ENCODE measurements around the gene TMEM130. TPM values are rescaled to one million over a fixed set of nuclear protein-coding genes. Genes with fewer than 3 reads are reported as not detected.

The TMEM130 gene
- total RNA-seq, 1 donor from 2014 or later = not detected

GRCh38 chr7:98881561-98882315, 11.9 kb upstream of the TMEM130 start:
- intact Hi-C loops (cut with micrococcal nuclease) = no loop called here
- Histone ChIP-seq H3K9me3 (replicated peaks) (no peaks in the 10 kb centered on the region), H3K4me1 (peaks cover 31% of the 10 kb centered on the region), H3K36me3 (peaks cover 49% of the 10 kb centered on the region), H3K4me3 (no peak overlapping the region), H3K27me3 (ENCODE audit: low read depth) (no peaks in the 10 kb centered on the region), H3K27ac (replicated peaks) (no peak overlapping the region)
- TF ChIP-seq CTCF (IDR thresholded peaks at IDR 0.05; ENCODE audit: borderline replicate concordance) = no peak
- DNase-seq = no peak

DNA sequence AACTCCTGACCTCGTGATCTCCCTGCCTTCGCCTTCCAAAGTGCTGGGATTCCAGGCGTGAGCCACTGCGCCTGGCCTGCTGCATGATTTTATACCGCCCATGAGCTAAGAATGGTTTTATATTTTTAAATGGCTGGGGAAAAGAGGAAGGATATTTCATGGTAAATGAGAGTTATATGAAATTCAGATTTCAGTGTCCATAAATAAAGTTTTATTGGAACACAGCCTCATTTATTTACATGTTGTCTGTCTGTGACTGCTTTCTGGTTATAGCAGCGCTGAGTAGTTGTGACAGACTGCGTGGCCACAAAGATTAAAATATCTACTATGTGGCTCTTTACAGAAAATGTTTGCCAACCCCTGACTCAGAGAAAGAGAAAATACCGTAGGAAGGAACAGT, 10.7 kb upstream of the TMEM130 start:
- intact Hi-C loops (cut with micrococcal nuclease) = no loop called here
- peaks cover 31% of the 10 kb centered on the region for H3K4me1 ChIP-seq
- peak overlapping the region; percentile 98 for H3K4me3 ChIP-seq
- no peaks in the 10 kb centered on the region for H3K9me3 ChIP-seq (replicated peaks)
- peak overlapping the region; percentile 100 for H3K27ac ChIP-seq (replicated peaks)
- DNase-seq = no peak
- peaks cover 2% of the 10 kb centered on the region for H3K27me3 ChIP-seq (ENCODE audit: low read depth)
- peaks cover 44% of the 10 kb centered on the region for H3K36me3 ChIP-seq
- no peak for TF ChIP-seq CTCF (IDR thresholded peaks at IDR 0.05; ENCODE audit: borderline replicate concordance)

DNA sequence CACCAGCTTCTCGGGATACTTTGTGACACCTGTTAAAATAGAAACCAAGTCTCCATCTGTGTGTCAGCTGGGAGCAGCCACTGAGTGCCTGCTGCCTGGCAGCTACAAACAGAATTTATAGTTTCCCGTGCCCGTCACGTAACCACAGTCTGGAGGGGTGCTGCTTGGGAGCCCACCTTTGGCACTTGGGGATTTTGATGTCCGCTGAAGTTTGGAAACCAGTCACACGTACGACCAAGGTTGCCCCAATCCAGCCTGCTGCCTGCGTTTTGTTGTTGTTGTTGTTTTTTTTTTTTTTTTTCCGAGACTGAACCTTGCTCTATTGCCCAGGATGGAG, 10.1 kb upstream of the TMEM130 start:
- Histone ChIP-seq H3K9me3 (replicated peaks) (no peaks in the 10 kb centered on the region), H3K4me1 (peaks cover 31% of the 10 kb centered on the region), H3K27me3 (ENCODE audit: low read depth) (peaks cover 7% of the 10 kb centered on the region), H3K4me3 (peak overlapping the region; percentile 98), H3K36me3 (peaks cover 42% of the 10 kb centered on the region), H3K27ac (replicated peaks) (peak overlapping the region; percentile 100)
- no peak for DNase-seq
- no peak for TF ChIP-seq CTCF (IDR thresholded peaks at IDR 0.05; ENCODE audit: borderline replicate concordance)
- intact Hi-C loops (cut with micrococcal nuclease) = no loop called here

GRCh38 chr7:98879198-98879978, 9.6 kb upstream of the TMEM130 start:
- peak; percentile 28 for TF ChIP-seq CTCF (IDR thresholded peaks at IDR 0.05; ENCODE audit: borderline replicate concordance)
- intact Hi-C loops (cut with micrococcal nuclease) = no loop called here
- H3K9me3 ChIP-seq (replicated peaks) = no peaks in the 10 kb centered on the region
- DNase-seq = no peak
- H3K36me3 ChIP-seq = peaks cover 37% of the 10 kb centered on the region
- H3K4me3 ChIP-seq = peak overlapping the region; percentile 98
- H3K4me1 ChIP-seq = peaks cover 31% of the 10 kb centered on the region
- peak overlapping the region; percentile 100 for H3K27ac ChIP-seq (replicated peaks)
- peaks cover 13% of the 10 kb centered on the region for H3K27me3 ChIP-seq (ENCODE audit: low read depth)

DNA sequence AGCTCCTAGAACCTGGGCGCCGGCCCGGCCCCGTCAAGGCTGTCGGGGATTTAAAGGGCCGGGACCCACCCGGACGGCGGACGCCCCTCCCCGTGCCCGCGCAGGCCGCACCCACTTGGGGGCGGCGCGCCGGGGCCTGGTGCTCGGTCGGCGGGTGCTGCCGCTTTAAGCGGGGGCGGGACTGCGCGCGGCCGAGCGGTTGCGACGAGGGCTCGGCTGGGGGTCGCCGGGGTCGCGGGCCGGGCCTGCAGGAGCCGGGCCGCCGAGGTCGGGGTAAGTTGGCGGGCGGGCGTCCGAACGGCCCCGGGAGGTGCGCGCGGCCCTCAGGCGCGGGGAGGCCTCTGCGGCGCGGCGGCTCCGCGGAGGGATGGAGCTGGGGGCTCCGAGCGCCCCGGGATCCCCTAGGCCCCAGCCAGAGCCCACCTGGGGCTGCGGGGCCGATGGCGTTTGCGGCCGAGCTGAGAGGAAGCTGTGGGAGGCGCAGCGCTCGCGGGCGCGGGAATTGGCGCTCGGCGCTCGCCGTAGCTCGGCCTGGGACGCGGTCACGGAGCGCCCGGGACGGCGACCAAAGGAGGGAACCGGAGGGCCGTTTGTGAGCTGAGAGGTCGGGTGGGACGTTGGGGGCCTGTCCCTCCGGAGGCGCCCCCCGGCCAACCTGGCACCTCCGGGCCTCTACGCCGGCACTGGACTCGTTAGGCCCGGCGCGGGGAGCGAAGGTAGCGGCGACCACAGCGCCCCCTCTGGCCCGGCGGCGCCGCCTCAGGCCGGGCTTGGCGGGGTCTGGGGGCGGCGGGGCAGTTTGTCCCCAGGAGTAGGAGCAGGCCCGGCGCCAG, 8.8 kb upstream of the TMEM130 start, which contains the start of gene TRRAP:
TRRAP (plus strand) TSS at position 168 of the 833 bp plus-strand sequence. CDS start 2,619 bp downstream, outside the sequence.
- H3K36me3 ChIP-seq = peaks cover 29% of the 10 kb centered on the region
- TF ChIP-seq CTCF (IDR thresholded peaks at IDR 0.05; ENCODE audit: borderline replicate concordance) = peak; percentile 98
- H3K4me1 ChIP-seq = peaks cover 31% of the 10 kb centered on the region
- intact Hi-C loops (cut with micrococcal nuclease) = no loop called here
- H3K27me3 ChIP-seq (ENCODE audit: low read depth) = peaks cover 20% of the 10 kb centered on the region
- H3K9me3 ChIP-seq (replicated peaks) = no peaks in the 10 kb centered on the region
- DNase-seq = peak; percentile 77
- peak within 1 kb of the TSS; percentile 98 for H3K4me3 ChIP-seq
- H3K27ac ChIP-seq (replicated peaks) = peak within 1 kb of the TSS; percentile 100
